HEK293 (cell line): Measurements from ENCODE around the gene HIPK4.

ENCODE experiments used
- CTCF ChIA-PET: fragments of 350-600 bp; formaldehyde crosslinking; extraction: SDS; loops from one replicate; lab custom pipeline; 2021; ENCODE audit warnings: antibody characterized with exemption; lab: Yijun Ruan, JAX
- POLR2A ChIA-PET: fragments of 300-600 bp; formaldehyde crosslinking; extraction: SDS; loops from one replicate; lab custom pipeline; 2020; ENCODE audit warnings: antibody characterized with exemption, inconsistent platforms; lab: Yijun Ruan, JAX
- H3K27ac ChIP-seq: fragments of 200-500 bp; sonication (Bioruptor generic); 2 replicates; pipeline ENCODE4 v1.5.1; 2014; ENCODE audit warnings: low read depth, low read length, control low read depth, inconsistent platforms; ENCODE audit errors: extremely low read depth
- H3K36me3 ChIP-seq, 2 experiments: fragments of 200-500 bp in 1 of 2; sonication (Bioruptor generic) in 1 of 2; 1 replicate in 1 of 2; 2 replicates in 1 of 2; pipeline ENCODE4 v1.5.1; 2014 to 2017; ENCODE audit warnings: inconsistent platforms in 2 of 2, low read length in 2 of 2; ENCODE audit not compliant: control insufficient read depth in 2 of 2, insufficient read depth in 1 of 2
- H3K4me1 ChIP-seq: fragments of 200-500 bp; sonication (Bioruptor generic); 2 replicates; pipeline ENCODE4 v1.5.1; 2014; ENCODE audit warnings: mild to moderate bottlenecking, low read length, inconsistent platforms; ENCODE audit not compliant: control insufficient read depth, insufficient read depth
- H3K4me3 ChIP-seq: 2 replicates; pipeline ENCODE4 v1.5.1; 2011; ENCODE audit warnings: low read depth, mild to moderate bottlenecking, control low read depth, low read length, moderate library complexity
- H3K9me3 ChIP-seq: fragments of 200-500 bp; sonication (Bioruptor generic); 2 replicates; pipeline ENCODE4 v1.5.1; 2014; ENCODE audit warnings: low read depth, low read length, inconsistent platforms; ENCODE audit not compliant: control insufficient read depth, insufficient read depth
- IKZF3 ChIP-seq: fragments of 450-650 bp; IDR thresholded peaks from 2 replicates; pipeline ENCODE4 v1.5.0; 2018; ENCODE audit warnings: missing biosample characterization, mild to moderate bottlenecking, missing genetic modification characterization, moderate library complexity
- KLF10 ChIP-seq: fragments of 450-650 bp; IDR thresholded peaks from 2 replicates; pipeline ENCODE4 v1.5.1; 2018; ENCODE audit warnings: missing biosample characterization, mild to moderate bottlenecking, missing genetic modification characterization
- KLF7 ChIP-seq: fragments of 450-650 bp; formaldehyde crosslinking; IDR thresholded peaks from 2 replicates; pipeline ENCODE4 v1.5.1; 2016; ENCODE audit warnings: missing biosample characterization, missing genetic modification characterization, borderline replicate concordance
- MEIS1 ChIP-seq: sonication (generic); formaldehyde crosslinking; IDR thresholded peaks from 2 replicates; pipeline ENCODE4 v1.8.1; 2022; ENCODE audit warnings: missing genetic modification reagents, mild to moderate bottlenecking, borderline replicate concordance
- OVOL3 ChIP-seq: fragments of 450-650 bp; formaldehyde crosslinking; IDR thresholded peaks from 2 replicates; pipeline ENCODE4 v1.5.1; 2016; ENCODE audit warnings: missing biosample characterization, missing genetic modification characterization
- PRDM1 ChIP-seq: fragments of 450-650 bp; formaldehyde crosslinking; IDR thresholded peaks from 2 replicates; pipeline ENCODE4; 2016; ENCODE audit warnings: missing biosample characterization, missing genetic modification characterization
- SCRT1 ChIP-seq: fragments of 450-650 bp; formaldehyde crosslinking; IDR thresholded peaks from 2 replicates; pipeline ENCODE4 v1.5.1; 2016; ENCODE audit warnings: missing biosample characterization, missing genetic modification characterization, borderline replicate concordance
- TCF7L2 ChIP-seq: IDR thresholded peaks from 2 replicates; pipeline ENCODE4 v1.6.1; 2011; ENCODE audit warnings: low read depth, mild to moderate bottlenecking, inconsistent platforms, low read length, moderate library complexity, borderline replicate concordance
- ZBTB20 ChIP-seq: fragments of 450-650 bp; formaldehyde crosslinking; IDR thresholded peaks from 2 replicates; pipeline ENCODE4 v1.5.1; 2016; ENCODE audit warnings: missing biosample characterization, missing genetic modification characterization
- ZBTB21 ChIP-seq: fragments of 450-650 bp; formaldehyde crosslinking; IDR thresholded peaks from 2 replicates; pipeline ENCODE4 v1.5.1; 2017; ENCODE audit warnings: missing biosample characterization, missing genetic modification characterization
- ZFHX2 ChIP-seq: fragments of 450-650 bp; formaldehyde crosslinking; conservative IDR thresholded peaks from 2 replicates; pipeline ENCODE4 v1.5.1; 2016; ENCODE audit warnings: missing biosample characterization, missing genetic modification characterization
- ZFP37 ChIP-seq: fragments of 450-650 bp; formaldehyde crosslinking; IDR thresholded peaks from 2 replicates; pipeline ENCODE4 v1.5.1; 2016; ENCODE audit warnings: missing biosample characterization, missing genetic modification characterization
- ZNF133 ChIP-seq: fragments of 450-650 bp; formaldehyde crosslinking; IDR thresholded peaks from 2 replicates; pipeline ENCODE4 v1.5.1; 2016; ENCODE audit warnings: missing biosample characterization, missing genetic modification characterization
- ZNF155 ChIP-seq: fragments of 450-650 bp; formaldehyde crosslinking; IDR thresholded peaks from 2 replicates; pipeline ENCODE4 v1.5.1; 2016; ENCODE audit warnings: missing biosample characterization, missing genetic modification characterization
- ZNF16 ChIP-seq: fragments of 450-650 bp; formaldehyde crosslinking; IDR thresholded peaks from 2 replicates; pipeline ENCODE4 v1.5.1; 2016; ENCODE audit warnings: low read depth, missing biosample characterization, missing genetic modification characterization
- ZNF174 ChIP-seq: fragments of 450-650 bp; formaldehyde crosslinking; IDR thresholded peaks from 2 replicates; pipeline ENCODE4 v1.5.0; 2017; ENCODE audit warnings: missing biosample characterization, mild to moderate bottlenecking, missing genetic modification characterization
- ZNF239 ChIP-seq: fragments of 450-650 bp; formaldehyde crosslinking; IDR thresholded peaks from 2 replicates; pipeline ENCODE4 v1.5.1; 2016; ENCODE audit warnings: missing biosample characterization, missing genetic modification characterization
- ZNF248 ChIP-seq: fragments of 450-650 bp; formaldehyde crosslinking; IDR thresholded peaks from 2 replicates; pipeline ENCODE4 v1.5.1; 2017; ENCODE audit warnings: missing biosample characterization, missing genetic modification characterization
- ZNF302 ChIP-seq: fragments of 450-650 bp; formaldehyde crosslinking; IDR thresholded peaks from 2 replicates; pipeline ENCODE4 v1.5.1; 2016; ENCODE audit warnings: missing biosample characterization, missing genetic modification characterization, low read depth
- ZNF366 ChIP-seq: fragments of 450-650 bp; formaldehyde crosslinking; conservative IDR thresholded peaks from 2 replicates; pipeline ENCODE4 v1.5.1; 2016; ENCODE audit warnings: missing biosample characterization, missing genetic modification characterization
- ZNF37A ChIP-seq: fragments of 450-650 bp; IDR thresholded peaks from 2 replicates; pipeline ENCODE4 v1.5.1; 2018; ENCODE audit warnings: missing biosample characterization, missing genetic modification characterization
- ZNF391 ChIP-seq: fragments of 450-650 bp; formaldehyde crosslinking; IDR thresholded peaks from 2 replicates; pipeline ENCODE4 v1.5.1; 2016; ENCODE audit warnings: low read depth, missing biosample characterization, missing genetic modification characterization, borderline replicate concordance
- ZNF394 ChIP-seq: fragments of 450-650 bp; formaldehyde crosslinking; IDR thresholded peaks from 2 replicates; pipeline ENCODE4 v1.5.1; 2016; ENCODE audit warnings: missing biosample characterization, missing genetic modification characterization, mild to moderate bottlenecking, moderate library complexity, borderline replicate concordance
- ZNF426 ChIP-seq: fragments of 450-650 bp; formaldehyde crosslinking; IDR thresholded peaks from 2 replicates; pipeline ENCODE4 v1.5.1; 2017; ENCODE audit warnings: missing biosample characterization, missing genetic modification characterization, mild to moderate bottlenecking, inconsistent platforms, moderate library complexity
- ZNF521 ChIP-seq: fragments of 450-650 bp; formaldehyde crosslinking; IDR thresholded peaks from 2 replicates; pipeline ENCODE4 v1.5.1; 2017; ENCODE audit warnings: missing biosample characterization, mild to moderate bottlenecking, missing genetic modification characterization
- ZNF530 ChIP-seq: fragments of 450-650 bp; formaldehyde crosslinking; IDR thresholded peaks from 2 replicates; pipeline ENCODE4 v1.5.1; 2016; ENCODE audit warnings: low read depth, missing biosample characterization, missing genetic modification characterization
- ZNF548 ChIP-seq: fragments of 450-650 bp; formaldehyde crosslinking; IDR thresholded peaks from 2 replicates; pipeline ENCODE4 v1.5.1; 2016; ENCODE audit warnings: missing biosample characterization, missing genetic modification characterization
- ZNF555 ChIP-seq: fragments of 450-650 bp; formaldehyde crosslinking; conservative IDR thresholded peaks from 2 replicates; pipeline ENCODE4 v1.5.1; 2017; ENCODE audit warnings: missing biosample characterization, mild to moderate bottlenecking, missing genetic modification characterization, inconsistent platforms
- ZNF76 ChIP-seq: fragments of 450-650 bp; formaldehyde crosslinking; IDR thresholded peaks from 2 replicates; pipeline ENCODE4; 2016; ENCODE audit warnings: low read depth, missing biosample characterization, missing genetic modification characterization, borderline replicate concordance
- ZNF792 ChIP-seq: fragments of 450-650 bp; formaldehyde crosslinking; IDR thresholded peaks from 2 replicates; pipeline ENCODE4 v1.5.1; 2016; ENCODE audit warnings: missing biosample characterization, missing genetic modification characterization
- TF ChIP-seq, protein P1 (sequence below): sonication (generic); formaldehyde crosslinking; IDR thresholded peaks from 2 replicates; pipeline ENCODE4 v1.8.1; 2022; ENCODE audit warnings: mild to moderate bottlenecking, moderate library complexity, missing genetic modification reagents
- TF ChIP-seq, protein P2 (sequence below): fragments of 450-650 bp; formaldehyde crosslinking; IDR thresholded peaks from 2 replicates; pipeline ENCODE4 v1.5.1; 2016; ENCODE audit warnings: missing biosample characterization, missing genetic modification characterization
- TF ChIP-seq, protein P3 (sequence below): fragments of 450-650 bp; IDR thresholded peaks from 2 replicates; pipeline ENCODE4 v1.5.1; 2018; ENCODE audit warnings: missing biosample characterization, missing genetic modification characterization

Gene HIPK4

DNA sequence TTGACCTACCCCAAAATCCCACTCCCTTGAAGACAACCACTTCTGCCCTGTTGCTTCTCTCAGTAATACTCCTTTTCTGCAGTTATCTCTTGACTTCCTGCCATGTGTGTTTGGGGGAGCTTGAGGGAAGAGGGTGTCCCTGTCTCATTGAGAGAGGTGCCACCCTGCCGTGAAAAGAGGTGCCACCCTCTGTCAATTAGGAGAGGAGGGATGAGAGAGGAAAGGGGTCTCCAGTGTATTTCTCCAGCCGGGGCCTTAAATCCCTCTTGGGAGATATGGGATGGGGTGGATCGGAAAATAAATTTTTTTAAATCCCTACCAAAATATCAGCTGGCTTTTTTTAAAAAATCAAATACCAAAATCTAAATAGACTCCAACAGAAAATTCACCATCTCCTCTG, 25.0 kb downstream of the HIPK4 start:
- no peak for TF ChIP-seq KLF10 (tag by site-specific recombination)
- TF ChIP-seq ZNF426 (tag by site-specific recombination): no peak
- no peak for TF ChIP-seq ZNF302 (tag by site-specific recombination)
- no peak for TF ChIP-seq ZNF521 (tag by site-specific recombination)
- peak; percentile 60 for TF ChIP-seq IKZF3
- no peak for TF ChIP-seq ZNF248 (tag by site-specific recombination)
- TF ChIP-seq ZFP37 (tag by site-specific recombination): no peak
- TF ChIP-seq, protein P1, sequence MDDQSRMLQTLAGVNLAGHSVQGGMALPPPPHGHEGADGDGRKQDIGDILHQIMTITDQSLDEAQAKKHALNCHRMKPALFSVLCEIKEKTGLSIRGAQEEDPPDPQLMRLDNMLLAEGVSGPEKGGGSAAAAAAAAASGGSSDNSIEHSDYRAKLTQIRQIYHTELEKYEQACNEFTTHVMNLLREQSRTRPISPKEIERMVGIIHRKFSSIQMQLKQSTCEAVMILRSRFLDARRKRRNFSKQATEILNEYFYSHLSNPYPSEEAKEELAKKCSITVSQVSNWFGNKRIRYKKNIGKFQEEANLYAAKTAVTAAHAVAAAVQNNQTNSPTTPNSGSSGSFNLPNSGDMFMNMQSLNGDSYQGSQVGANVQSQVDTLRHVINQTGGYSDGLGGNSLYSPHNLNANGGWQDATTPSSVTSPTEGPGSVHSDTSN (CRISPR knock-in tag): no peak
- no peak for TF ChIP-seq ZNF239 (tag by site-specific recombination)
- TF ChIP-seq ZNF530 (tag by site-specific recombination): no peak
- TF ChIP-seq ZNF394 (tag by site-specific recombination): no peak
- no peak for TF ChIP-seq KLF7
- TF ChIP-seq ZNF174 (tag by site-specific recombination): no peak
- TF ChIP-seq ZNF391: no peak
- 0 out of 2 replicates have a peak, but pooled peaks have one; percentile 17 for TF ChIP-seq ZNF366
- TF ChIP-seq ZBTB21 (tag by site-specific recombination): no peak
- TF ChIP-seq SCRT1: 0 out of 2 replicates have a peak, but pooled peaks have one; percentile 33
- TF ChIP-seq MEIS1 (CRISPR knock-in tag): no peak
- no peak for TF ChIP-seq ZNF37A (tag by site-specific recombination)
- ChIA-PET CTCF (interaction anchor here (0.6 to 2.6 kb wide), 6 partner anchors 34 to 238 kb away, joined by 3 to 15 read pairs (median 4); no protein-coding TSS in a partner anchor), POLR2A (interaction anchor here (0.6 to 3.2 kb wide), 25 partner anchors 10 to 531 kb away, joined by 3 to 45 read pairs (median 6); partner anchors contain the start of genes BLVRB, C19orf47, DYRK1B and PLD3)
- H3K4me3 ChIP-seq: no peak overlapping the region
- H3K4me1 ChIP-seq: peaks cover 35% of the 10 kb centered on the region
- peaks cover 32 to 44% of the 10 kb centered on the region in 2 experiments for H3K36me3 ChIP-seq
- H3K9me3 ChIP-seq: no peaks in the 10 kb centered on the region
- H3K27ac ChIP-seq: peak overlapping the region; percentile 46; the same call in 1 of the 2 replicates

DNA sequence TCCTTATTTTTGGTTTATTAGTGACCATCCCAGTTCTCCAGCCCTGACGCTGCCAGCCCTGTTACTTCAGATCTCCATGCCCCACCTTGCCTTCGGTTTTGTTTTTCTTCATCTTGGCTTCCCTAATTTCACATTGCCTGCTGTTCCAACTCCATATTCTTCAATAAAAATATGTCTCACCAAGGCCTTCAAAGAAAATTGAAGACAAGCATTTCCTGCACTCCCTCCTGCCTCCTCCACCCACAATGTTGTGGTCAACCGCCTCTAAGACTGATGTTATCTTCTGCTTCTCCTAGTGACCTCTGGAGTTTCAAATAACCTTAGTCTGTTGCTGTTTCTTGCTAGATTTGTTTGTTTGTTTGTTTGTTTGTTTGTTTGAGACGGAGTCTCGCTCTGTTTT, 26.9 kb downstream of the HIPK4 start:
- ChIA-PET CTCF (interaction anchor here (0.6 to 2.6 kb wide), 4 partner anchors 58 to 272 kb away, joined by 3 to 15 read pairs (median 4); no protein-coding TSS in a partner anchor), POLR2A (interaction anchor here (1.2 kb wide), 1 partner anchor 63 kb away, joined by 3 read pairs; the partner anchor contains the start of gene SERTAD1)
- Histone ChIP-seq H3K9me3 (no peaks in the 10 kb centered on the region), H3K36me3 (peaks cover 19 to 35% of the 10 kb centered on the region in 2 experiments), H3K4me1 (peaks cover 36% of the 10 kb centered on the region), H3K4me3 (no peak overlapping the region), H3K27ac (no peak overlapping the region; the same call in 1 of the 2 replicates)
- TF ChIP-seq ZNF548 (tag by site-specific recombination) (no peak), OVOL3 (tag by site-specific recombination) (no peak), ZNF155 (tag by site-specific recombination) (no peak), ZNF239 (tag by site-specific recombination) (no peak), ZNF76 (tag by site-specific recombination) (no peak), ZNF133 (tag by site-specific recombination) (no peak; the same call in 1 of the 2 replicates), ZFHX2 (tag by site-specific recombination) (peak; percentile 73), ZNF394 (tag by site-specific recombination) (no peak), ZNF792 (tag by site-specific recombination) (no peak), ZNF16 (tag by site-specific recombination) (no peak), TCF7L2 (no peak), ZFP37 (tag by site-specific recombination) (no peak), PRDM1 (tag by site-specific recombination) (no peak), ZNF366 (0 out of 2 replicates have a peak, but pooled peaks have one; percentile 18), ZBTB20 (no peak), ZNF555 (tag by site-specific recombination) (no peak)
- TF ChIP-seq, protein P2, sequence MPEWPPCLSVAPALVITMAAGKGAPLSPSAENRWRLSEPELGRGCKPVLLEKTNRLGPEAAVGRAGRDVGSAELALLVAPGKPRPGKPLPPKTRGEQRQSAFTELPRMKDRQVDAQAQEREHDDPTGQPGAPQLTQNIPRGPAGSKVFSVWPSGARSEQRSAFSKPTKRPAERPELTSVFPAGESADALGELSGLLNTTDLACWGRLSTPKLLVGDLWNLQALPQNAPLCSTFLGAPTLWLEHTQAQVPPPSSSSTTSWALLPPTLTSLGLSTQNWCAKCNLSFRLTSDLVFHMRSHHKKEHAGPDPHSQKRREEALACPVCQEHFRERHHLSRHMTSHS (tag by site-specific recombination): no peak
- TF ChIP-seq, protein P3, sequence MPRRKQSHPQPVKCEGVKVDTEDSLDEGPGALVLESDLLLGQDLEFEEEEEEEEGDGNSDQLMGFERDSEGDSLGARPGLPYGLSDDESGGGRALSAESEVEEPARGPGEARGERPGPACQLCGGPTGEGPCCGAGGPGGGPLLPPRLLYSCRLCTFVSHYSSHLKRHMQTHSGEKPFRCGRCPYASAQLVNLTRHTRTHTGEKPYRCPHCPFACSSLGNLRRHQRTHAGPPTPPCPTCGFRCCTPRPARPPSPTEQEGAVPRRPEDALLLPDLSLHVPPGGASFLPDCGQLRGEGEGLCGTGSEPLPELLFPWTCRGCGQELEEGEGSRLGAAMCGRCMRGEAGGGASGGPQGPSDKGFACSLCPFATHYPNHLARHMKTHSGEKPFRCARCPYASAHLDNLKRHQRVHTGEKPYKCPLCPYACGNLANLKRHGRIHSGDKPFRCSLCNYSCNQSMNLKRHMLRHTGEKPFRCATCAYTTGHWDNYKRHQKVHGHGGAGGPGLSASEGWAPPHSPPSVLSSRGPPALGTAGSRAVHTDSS (tag by site-specific recombination): no peak
